Muscle of arm (tissue), 12 donors: ENCODE measurements around the gene TM9SF1. TPM values are rescaled to one million over a fixed set of nuclear protein-coding genes. Genes with fewer than 3 reads are reported as not detected.
"Not testable (repeated sequence)": the region's sequence is repeated elsewhere in the genome, so short reads cannot be mapped to it uniquely, and the experiment has no call there.

Experiments used
- DNase-seq: peaks from one replicate; pipeline ENCODE4 v3.0.0-alpha.2; 2013
- polyA plus RNA-seq, 12 donors: library from polyadenylated mRNA; unstranded; fragments of 120-200 nt; gene quantifications; one replicate each; pipeline ENCODE4 v1.2.1, GENCODE V29; 2013; ENCODE audit not compliant: insufficient read length in 12 of 12

TM9SF1 gene
- polyA plus RNA-seq, 12 donors: 13.2 to 60.8 (median 17.5) TPM; not detected in 1

DNA sequence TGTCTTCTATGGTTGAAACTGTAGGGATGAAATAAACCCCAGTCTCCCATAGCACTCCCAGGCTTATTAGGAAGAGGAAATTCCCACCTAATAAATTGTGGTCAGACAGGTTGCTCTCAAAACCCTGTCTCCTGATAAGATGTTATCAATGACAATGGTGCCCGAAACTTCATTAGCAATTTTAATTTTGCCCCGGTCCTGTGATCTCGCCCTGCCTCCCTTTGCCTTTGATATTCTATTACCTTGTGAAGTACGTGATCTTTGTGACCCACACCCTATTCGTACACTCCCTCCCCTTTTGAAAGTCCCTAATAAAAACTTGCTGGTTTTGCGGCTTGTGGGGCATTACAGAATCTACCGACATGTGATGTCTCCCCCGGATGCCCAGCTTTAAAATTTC is 7.3 kb upstream of the TM9SF1 start:
- not testable (repeated sequence) for DNase-seq

DNA sequence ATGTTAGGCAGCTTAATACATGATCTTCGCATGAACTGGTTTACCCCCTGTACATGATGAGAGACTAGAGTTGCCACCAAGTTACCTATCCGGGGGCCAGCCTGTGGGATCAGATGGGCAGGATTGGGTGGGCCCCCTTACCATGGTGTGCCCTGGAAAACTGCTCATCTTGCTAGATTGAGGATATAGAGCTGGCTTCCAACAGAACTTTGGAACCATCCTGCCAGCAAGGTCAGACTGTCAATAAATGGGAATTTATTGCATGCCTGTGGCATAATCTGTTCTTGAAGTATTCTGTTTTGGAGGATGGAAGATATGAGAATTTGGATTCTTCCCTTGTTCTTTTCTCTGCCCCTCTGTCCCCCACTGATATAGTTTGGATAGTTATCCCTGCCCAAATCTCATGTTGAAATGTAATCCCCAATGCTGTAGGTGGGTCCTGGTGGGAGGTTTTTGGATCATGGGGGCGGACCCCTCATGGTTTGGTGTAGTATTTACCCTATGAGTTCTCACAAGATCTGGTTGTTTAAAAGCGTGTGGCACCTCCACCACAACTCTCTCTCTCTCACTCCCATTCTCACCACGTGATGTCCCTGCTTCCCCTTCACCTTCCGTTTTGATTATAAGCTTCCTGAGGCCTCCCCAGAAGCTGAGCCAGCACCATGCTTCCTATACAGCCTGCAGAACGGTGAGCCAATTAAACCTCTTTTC is 3.7 kb upstream of the TM9SF1 start:
- DNase-seq: no peak

DNA sequence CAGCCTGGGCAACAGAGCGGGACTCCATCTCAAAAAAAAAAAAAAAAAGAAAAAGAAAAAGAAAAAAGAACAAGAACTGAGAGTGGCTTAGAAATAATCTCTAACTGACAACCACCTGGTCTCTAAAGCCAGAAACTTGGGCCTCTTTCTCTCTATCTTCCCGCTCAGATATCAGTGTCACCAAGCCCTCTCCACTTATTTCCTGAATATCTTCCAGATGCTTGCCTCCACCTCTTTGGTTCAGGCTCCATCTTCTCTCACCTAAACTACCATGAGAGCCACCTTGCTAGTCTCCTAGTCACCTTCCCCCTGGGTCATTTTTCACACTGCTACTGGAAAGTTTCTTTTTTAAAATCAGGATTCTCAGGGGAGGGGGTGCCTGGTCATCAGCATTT is 1.8 kb upstream of the TM9SF1 start:
- no peak for DNase-seq

GRCh38 chr14:24196071-24197055 is 1.1 kb upstream of the TM9SF1 start:
- DNase-seq: no peak

DNA sequence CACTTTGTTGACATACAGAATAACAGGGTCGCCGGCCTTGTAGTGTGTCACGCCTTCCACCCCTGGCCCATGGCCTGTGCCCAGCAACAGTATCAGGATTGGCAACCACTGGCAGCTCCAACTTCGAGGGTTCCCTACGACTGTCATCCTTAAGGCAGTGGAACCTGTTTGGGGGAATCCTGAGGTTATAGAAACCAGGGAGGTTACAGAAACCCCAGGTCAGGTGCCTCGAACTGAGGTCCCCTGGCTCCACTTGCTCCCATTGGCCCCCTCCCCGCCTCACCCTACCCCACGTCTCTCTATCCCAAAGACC is 412 bp downstream of the TM9SF1 start:
- DNase-seq: no peak

DNA sequence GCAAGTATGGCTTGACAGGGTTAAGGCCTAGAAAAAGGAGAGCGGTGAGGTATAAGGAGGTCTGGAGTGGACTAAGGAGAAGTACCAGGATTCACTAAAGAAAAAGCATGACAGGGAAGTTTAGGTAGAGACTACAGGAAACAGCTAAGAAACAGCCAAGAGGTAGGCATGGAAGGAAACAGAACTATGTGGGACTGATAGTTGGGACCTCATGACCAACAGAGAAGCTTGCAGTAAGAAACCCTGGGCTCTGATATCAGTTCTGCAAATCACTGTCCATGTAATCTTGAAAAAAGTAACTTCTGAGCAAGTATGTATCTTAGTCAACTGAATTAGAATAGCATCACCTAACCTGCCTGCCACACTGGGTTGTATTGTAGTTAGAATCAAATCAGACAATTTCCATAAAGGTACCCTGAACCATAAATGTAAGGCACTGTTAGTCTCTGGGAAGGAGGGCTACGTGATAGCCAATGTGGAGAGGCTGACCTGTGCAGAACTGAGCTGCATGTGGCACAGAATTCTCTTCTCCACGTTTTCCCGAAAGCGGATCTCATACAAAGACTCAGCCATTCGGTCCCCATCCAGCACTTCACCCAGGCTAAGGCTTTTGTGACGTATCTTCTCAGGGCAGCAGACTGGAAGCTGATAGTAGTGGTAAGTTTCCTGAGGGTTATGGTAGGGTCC is 912 bp downstream of the TM9SF1 start:
- DNase-seq: no peak

GRCh38 chr14:24192933-24193332 is 2.3 kb downstream of the TM9SF1 start:
- DNase-seq: no peak

DNA sequence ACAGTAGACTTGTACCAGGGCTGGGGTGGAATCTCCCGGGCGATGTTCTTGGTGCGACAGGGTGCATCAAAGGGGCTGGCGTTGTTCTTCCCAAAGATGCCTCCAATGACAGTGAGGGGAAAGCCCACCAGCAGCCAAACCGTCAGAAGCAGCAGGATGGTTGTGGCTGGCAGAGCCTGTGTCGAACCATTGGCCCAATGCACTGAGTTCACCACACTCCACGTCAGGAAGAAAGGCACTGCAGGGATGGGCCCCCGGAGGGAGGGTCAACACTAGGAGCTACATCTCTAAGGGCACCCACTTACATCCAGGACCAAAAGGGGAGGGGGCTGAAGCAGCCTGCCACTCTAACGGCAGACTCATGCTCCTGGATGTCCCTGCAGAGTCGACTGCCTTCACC is 4.8 kb downstream of the TM9SF1 start:
- DNase-seq: no peak

DNA sequence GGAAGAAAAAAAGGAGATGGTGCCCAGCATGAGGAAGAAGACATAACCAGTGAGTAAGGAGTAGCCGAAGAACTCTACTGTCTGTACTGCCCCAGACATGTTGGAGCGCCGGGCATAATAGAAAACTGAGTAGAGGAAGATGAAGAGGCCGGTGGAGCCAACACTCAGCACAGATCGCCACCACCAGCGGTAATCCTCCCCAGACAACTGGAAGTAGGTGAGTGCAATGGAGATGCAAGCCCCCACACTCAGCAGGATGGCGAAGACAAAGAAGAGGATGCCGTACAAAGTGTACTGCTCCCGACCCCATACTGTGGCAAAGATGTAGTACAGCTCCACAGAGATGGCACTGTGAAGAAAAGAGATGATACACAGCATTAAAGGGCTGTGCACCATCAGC is 5.8 kb downstream of the TM9SF1 start:
- DNase-seq: no peak

DNA sequence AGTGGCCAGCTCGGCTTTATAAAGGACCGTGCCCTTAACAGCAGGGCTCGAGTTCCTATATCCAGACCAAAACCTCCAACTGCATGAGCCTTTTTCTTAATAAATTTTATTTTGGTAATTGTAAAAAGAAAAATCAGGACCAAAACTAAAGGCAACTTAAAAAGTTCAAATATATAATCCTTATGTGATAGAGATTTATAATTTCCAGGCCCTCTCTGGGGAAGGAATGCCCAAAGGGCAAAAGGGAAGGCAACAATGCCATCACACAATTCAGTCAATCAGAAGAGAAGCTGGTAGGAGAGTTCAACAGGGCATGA is 6.2 kb downstream of the TM9SF1 start:
- DNase-seq: no peak

DNA sequence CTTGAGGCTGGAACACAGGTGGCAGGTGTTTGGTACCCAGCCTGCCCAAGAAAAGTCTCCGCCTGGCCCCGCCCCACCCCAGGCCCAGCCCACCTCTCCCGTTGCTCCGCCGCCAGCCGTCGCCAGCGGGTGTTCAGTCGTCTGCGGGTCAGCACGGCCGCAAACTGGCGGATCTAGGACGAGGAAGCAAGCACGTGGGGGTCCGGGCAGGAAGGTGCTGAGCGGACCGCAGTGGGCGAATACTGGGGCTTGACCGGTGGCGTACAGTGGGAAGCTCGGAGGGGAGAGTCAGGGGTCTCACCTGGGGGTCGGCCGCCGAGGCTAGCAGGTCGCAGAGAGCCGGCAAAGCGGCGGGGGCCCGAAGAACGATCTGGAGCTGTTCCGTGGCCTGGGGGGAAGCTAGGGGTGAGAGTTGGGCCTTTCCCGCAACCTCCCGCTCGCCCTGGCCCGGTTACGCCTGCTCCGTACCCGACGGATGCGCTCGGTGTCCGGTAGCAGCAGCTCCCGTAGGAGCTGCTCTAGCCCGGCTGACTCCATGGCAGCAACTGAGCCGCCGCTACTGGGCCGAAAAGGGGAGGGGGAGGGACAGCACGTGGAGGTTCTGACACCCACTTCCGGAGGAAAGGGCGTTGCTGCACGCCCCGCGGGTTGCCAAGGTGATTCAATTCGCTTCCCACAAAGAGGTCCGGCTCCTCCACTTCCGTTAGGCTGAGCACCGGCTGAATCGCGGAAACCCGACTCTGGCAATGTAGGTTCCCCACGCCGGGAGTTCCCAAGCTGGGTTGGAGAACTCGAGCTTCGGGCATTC is 6.8 kb downstream of the TM9SF1 start, which contains the start of gene IPO4:
IPO4 (minus strand) TSS at position 566 of the 808 bp plus-strand sequence; CDS start at position 537, 29 bp downstream.
- peak; percentile 97 for DNase-seq

- DNase-seq: no peak
Observed at GRCh38 chr14:24187539-24187915, 7.7 kb downstream of the TM9SF1 start.

DNA sequence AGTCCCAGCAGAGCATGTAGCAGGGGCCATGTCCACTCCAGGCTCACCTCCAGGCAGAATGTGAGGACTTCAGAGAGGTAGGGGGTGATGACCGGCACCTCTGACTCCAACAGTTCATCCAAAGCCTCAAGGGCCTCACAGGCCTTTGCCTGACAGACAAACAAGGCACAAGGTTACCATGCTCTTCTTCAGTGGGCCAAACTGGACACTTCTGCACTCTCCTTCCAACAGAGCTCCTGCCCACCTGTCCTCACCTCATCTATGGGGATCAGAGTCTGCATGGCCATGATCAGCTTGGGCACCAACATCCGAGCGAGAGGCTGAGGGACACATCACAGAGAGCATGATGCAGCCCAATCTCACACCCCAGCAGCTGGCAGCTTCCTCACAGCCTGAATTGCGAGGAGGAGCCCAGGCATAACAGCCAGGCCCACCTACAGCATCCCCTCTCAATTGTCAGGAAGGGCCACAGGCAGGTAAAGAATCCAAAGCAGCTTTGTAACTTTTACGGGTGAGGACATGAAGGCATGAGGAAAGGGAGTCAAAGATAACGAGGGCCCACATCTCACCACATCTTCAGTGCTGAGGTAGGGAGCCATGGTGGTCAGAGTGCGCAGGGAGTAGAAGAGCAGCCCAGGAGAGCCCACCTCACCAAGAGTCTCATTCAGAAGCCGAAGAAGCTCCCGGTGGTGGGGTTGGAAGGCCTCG is 8.3 kb downstream of the TM9SF1 start:
- no peak for DNase-seq

DNA sequence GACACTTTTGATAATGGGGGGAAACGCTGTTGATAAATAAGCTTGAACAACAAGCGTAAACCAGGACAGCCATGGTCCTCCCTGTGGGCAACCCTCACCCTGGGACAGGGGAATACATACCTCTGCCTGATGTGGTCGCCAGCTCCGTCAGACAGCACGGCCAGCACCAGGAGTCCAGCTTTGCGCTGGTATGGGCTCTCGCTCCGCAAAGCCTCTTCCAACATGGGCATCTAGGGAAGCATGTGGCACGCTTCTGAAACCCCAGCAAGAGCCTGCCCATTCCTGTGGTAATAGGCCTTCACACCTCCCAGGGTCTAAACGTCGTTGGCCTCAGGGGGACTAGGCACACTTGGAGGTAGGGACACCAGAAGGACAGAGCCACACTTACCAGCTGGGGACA is 9.5 kb downstream of the TM9SF1 start:
- no peak for DNase-seq

DNA sequence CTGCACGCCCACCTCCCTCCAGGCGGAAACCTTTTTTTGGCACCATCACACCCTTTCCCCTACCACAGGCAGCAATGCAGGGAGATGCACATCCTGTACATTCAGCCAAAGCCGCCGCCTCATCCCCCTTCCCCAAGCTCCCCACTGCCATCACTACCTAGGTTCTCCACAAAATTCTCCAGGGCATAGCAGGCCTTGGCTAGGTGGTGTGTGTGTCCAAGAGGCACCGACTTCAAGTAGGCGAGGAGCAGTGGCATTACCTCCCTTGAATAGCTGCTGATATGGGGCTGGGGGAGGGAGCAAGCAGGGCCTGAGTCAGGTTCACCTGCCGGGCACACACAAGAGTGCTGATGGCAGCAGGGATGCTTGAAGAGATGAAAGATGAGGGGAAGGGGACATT is 10.2 kb downstream of the TM9SF1 start:
- no peak for DNase-seq

DNA sequence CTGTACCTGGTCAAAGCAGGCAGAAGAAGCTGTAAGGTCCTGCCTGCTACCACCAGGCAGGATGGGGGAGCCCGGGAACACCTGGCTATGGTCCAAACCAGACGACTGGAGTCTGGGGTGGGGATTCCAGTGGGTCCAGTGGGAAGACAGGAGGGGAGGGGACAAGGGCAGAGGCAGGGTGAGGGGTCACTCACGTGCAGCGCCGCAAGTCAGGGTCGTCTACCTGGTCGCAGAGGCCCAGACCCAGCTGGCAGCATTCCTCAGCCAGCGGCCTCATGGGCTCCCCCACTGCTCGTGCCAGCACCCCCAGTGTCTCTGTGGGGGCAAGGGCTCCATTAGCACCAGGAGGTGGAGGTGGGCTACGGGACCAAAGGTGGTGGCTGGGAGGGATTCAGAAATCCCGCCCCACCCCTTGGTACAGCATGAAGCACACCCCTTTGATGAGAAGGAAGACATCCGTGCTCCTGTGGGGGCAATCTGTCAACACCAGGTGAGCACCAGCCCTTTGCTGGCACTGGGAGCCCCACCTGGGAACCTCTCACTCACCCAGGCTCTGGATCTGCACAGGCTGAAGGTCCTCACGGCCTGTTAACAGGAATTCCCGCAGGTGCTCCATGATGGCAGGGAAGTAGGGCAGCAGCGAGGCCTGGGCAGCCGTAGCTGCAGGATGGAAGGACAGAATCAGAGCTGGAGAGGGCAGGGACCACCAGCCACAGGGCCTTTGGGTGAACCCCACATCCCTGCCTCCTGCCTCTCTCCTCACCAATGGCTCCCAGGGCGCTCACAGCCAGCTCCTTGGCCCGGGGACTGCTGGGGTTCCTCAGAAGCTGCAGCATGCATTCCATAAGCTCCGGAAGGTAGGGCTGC is 10.9 kb downstream of the TM9SF1 start:
- DNase-seq: no peak

DNA sequence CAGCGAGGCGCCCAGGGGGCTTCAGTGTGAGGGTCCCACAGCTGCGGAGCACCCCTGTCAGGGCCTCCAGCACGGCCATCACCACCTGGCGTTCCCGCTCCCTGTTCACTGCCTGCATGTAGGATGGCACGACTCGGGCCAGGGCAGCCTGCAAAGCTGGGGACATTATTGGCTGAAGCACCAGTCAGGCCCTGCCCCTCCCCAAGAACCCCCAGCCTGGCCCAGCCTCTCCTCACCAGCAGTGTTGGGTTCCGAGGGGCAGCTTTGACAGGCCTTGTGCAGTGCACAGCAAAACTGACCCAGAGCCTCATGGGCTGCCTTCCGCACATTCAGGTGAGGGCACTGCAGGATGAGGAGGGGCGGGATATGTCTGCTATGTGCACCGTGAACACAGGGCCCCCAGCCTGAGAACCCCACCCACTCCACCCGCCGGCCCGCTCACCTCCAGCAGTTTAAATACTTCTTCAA is 12.2 kb downstream of the TM9SF1 start:
- DNase-seq: no peak

DNA sequence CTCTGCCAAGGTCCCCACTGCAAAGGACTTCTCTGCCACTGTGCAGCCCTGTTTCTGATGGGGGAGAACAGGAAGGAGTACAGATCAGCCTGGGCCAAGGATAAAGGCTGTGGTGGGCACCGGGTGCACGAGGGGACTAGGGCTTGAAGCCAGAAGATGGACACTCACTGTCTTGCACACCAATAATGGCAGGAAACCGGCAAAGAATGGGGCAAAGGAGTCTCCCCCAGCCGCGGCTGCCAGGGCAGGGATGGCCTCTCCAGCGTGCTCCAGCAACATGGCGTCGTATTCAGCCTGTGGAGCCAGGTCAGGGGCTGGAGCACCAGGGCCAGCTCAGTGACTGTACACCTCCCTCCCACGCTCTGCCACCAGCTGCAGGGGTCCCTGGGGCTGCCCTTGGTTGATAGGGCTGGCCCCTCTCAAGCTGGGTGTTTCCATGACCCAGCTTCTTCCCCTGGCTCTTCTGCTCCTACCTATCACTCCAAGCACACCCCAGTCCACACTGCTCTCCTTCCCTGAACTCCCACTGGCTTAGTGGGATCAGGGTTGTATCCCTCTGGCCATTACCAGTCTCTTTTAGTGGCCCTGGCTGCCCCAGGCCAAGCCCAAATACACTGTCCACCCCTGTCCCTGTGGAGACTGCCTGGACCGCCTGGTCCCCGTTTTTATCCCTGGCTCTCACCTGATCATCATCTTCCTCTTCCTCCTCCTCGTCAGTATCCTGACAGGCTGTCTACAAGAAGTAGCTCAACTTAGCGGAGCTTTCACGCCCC is 12.9 kb downstream of the TM9SF1 start:
- no peak for DNase-seq

DNA sequence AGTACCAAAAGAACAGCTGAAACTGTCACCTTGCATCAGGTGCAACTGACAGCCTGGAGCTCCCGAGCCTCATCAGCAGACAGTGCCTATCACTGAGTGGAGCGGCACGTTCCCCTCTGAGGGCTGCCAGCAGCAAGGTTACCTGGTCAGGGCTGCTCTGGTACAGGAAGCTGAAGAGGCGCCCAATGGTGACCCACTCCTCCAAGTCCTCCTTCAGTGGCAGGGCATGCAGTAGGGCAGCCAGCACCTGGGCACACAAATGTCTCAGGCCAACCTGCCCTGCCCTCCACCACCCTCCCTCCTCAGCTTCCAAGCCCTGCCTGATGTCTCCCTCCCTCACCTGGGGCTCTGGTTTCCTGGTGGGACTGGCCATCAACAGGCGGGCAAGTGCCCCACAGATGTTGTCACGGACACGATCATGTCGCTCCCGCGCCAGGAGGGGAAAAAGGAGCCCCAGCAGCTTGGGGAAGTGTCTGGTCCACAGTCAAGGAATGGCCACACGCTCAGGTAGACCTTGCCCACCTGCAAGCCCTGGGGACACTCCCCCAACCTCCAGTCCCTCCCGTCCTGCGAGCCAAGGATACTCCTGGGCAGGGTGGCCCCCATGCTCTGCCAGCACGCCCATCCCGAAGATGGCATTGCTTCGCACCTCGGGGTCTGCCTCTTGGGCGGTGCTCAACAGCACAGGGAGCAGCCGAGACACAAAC is 13.7 kb downstream of the TM9SF1 start:
- DNase-seq: no peak
